Measurements from ENCODE around the gene TBCD.

DNA sequence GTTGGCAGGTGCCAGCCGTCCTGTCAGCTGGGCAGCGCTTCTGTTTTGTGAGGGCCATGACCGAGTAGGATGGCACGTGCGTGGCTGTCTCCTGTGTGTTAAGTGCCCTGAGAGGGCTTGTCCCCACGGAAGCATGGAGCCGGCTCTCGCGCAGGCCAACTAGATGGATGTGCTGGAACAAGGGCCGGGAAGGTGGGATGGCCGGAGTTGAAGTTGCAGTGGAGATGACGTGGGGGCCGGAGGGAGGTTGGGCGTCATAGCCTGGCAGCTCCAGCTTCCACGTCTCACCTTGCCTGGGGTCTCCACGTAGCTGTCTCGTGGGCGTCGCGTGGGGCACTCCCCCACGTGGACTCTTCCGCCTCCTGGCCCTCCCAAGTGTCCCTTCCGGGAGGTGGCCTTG lies 27.7 kb downstream of the TBCD start:
- TF ChIP-seq LEF1 (IDR thresholded peaks at IDR 0.05; ENCODE audit: borderline replicate concordance) (no peak), ZNF384 (IDR thresholded peaks at IDR 0.05) (no peak), L3MBTL2 (conservative IDR thresholded peaks at IDR 0.05) (no peak), SUZ12 (IDR thresholded peaks at IDR 0.05) (no peak), ARNT (IDR thresholded peaks at IDR 0.05) (no peak), NFRKB (IDR thresholded peaks at IDR 0.05) (no peak), SP1 (IDR thresholded peaks at IDR 0.05) (no peak)

Measured in HEK293T (cell line).